Islet of Langerhans (tissue), 1 donor: ENCODE data around the gene NOC2L.

ENCODE experiments used
- FAIRE-seq: peaks from one replicate; lab custom pipeline; 2011; peaks lifted over from hg19 to GRCh38; lab: Jason Lieb, UNC

NOC2L gene

GRCh38 chr1:974687-975328 lies 15.8 kb upstream of the NOC2L start:
- no peak for FAIRE-seq

GRCh38 chr1:974293-974640 lies 15.2 kb upstream of the NOC2L start:
- no peak for FAIRE-seq

GRCh38 chr1:973459-974292 lies 14.6 kb upstream of the NOC2L start:
- no peak for FAIRE-seq

GRCh38 chr1:972726-973458 lies 13.8 kb upstream of the NOC2L start:
- no peak for FAIRE-seq

GRCh38 chr1:971751-972506 lies 12.9 kb upstream of the NOC2L start:
- no peak for FAIRE-seq

GRCh38 chr1:970973-971730 lies 12.1 kb upstream of the NOC2L start:
- no peak for FAIRE-seq

- no peak for FAIRE-seq
Measured at GRCh38 chr1:970242-970972, 11.4 kb upstream of the NOC2L start.

- FAIRE-seq = no peak
Measured at GRCh38 chr1:969260-969855, 10.3 kb upstream of the NOC2L start.

- FAIRE-seq = no peak
Measured at GRCh38 chr1:967466-968343, 8.6 kb upstream of the NOC2L start.

GRCh38 chr1:966704-967300 lies 7.7 kb upstream of the NOC2L start:
- no peak for FAIRE-seq

GRCh38 chr1:966135-966703 lies 7.2 kb upstream of the NOC2L start, which contains the start of gene PLEKHN1:
Gene PLEKHN1 (plus strand): TSS chr1:966482. CDS start chr1:966532, 50 bp downstream.
- FAIRE-seq = no peak

GRCh38 chr1:965526-966134 lies 6.6 kb upstream of the NOC2L start:
- FAIRE-seq = no peak

- no peak for FAIRE-seq
Measured at GRCh38 chr1:964691-965525, 5.9 kb upstream of the NOC2L start.

GRCh38 chr1:963746-964525 lies 4.9 kb upstream of the NOC2L start:
- FAIRE-seq = no peak

GRCh38 chr1:963301-963651 lies 4.2 kb upstream of the NOC2L start:
- FAIRE-seq = no peak
